HepG2 (cell line): ENCODE measurements around the gene OBSL1. TPM values are rescaled to one million over a fixed set of nuclear protein-coding genes. Genes with fewer than 3 reads are reported as not detected.

ENCODE experiments used
- ARHGAP35 ChIP-seq: sonication (generic); formaldehyde crosslinking; IDR thresholded peaks from 2 replicates; pipeline ENCODE4 v1.9.0; 2022; ENCODE audit warnings: mild to moderate bottlenecking, inconsistent platforms, moderate library complexity, missing genetic modification reagents, borderline replicate concordance
- ETS1 ChIP-seq: sonication (generic); formaldehyde crosslinking; IDR thresholded peaks from 2 replicates; pipeline ENCODE4 v1.4.0; 2020; ENCODE audit warnings: missing genetic modification reagents
- HMG20B ChIP-seq: conservative IDR thresholded peaks from 2 replicates; pipeline ENCODE4 v1.6.1; 2016; ENCODE audit warnings: missing genetic modification reagents, missing compliant biosample characterization
- MTA3 ChIP-seq: sonication (generic); formaldehyde crosslinking; IDR thresholded peaks from 2 replicates; pipeline ENCODE4 v1.4.0; 2020; ENCODE audit warnings: missing genetic modification reagents
- NAIF1 ChIP-seq: sonication (generic); formaldehyde crosslinking; IDR thresholded peaks from 2 replicates; pipeline ENCODE4 v1.5.0; 2020; ENCODE audit warnings: mild to moderate bottlenecking, missing genetic modification reagents, borderline replicate concordance
- NR2C2 ChIP-seq: sonication (generic); formaldehyde crosslinking; IDR thresholded peaks from 2 replicates; pipeline ENCODE4 v1.4.0; 2020; ENCODE audit warnings: missing genetic modification reagents, mild to moderate bottlenecking, moderate library complexity, borderline replicate concordance
- RNF219 ChIP-seq: sonication (generic); formaldehyde crosslinking; IDR thresholded peaks from 2 replicates; pipeline ENCODE4 v1.5.0; 2020; ENCODE audit warnings: mild to moderate bottlenecking, missing genetic modification reagents
- SMAD1 ChIP-seq: sonication (generic); formaldehyde crosslinking; IDR thresholded peaks from 2 replicates; pipeline ENCODE4 v1.4.0; 2020; ENCODE audit warnings: missing genetic modification reagents, low read depth, mild to moderate bottlenecking, borderline replicate concordance
- ZFAT ChIP-seq: sonication (generic); formaldehyde crosslinking; conservative IDR thresholded peaks from 2 replicates; pipeline ENCODE4 v1.8.1; 2023; ENCODE audit warnings: missing genetic modification reagents, inconsistent platforms
- ZNF18 ChIP-seq: sonication (generic); formaldehyde crosslinking; IDR thresholded peaks from 2 replicates; pipeline ENCODE4 v1.8.0; 2022; ENCODE audit warnings: mild to moderate bottlenecking, missing genetic modification reagents; ENCODE audit not compliant: insufficient replicate concordance
- ZNF275 ChIP-seq: sonication (generic); formaldehyde crosslinking; IDR thresholded peaks from 2 replicates; pipeline ENCODE4 v1.8.0; 2022; ENCODE audit warnings: missing genetic modification reagents, mild to moderate bottlenecking, inconsistent platforms, borderline replicate concordance
- ZNF276 ChIP-seq: sonication (generic); formaldehyde crosslinking; IDR thresholded peaks from 2 replicates; pipeline ENCODE4 v1.4.0; 2020; ENCODE audit warnings: mild to moderate bottlenecking, low read depth, missing genetic modification reagents
- ZNF577 ChIP-seq: sonication (generic); formaldehyde crosslinking; IDR thresholded peaks from 2 replicates; pipeline ENCODE4 v1.4.0; 2020; ENCODE audit warnings: mild to moderate bottlenecking, low read depth, missing genetic modification reagents, borderline replicate concordance
- ZNF678 ChIP-seq: sonication (generic); formaldehyde crosslinking; IDR thresholded peaks from 2 replicates; pipeline ENCODE4 v1.4.0; 2020; ENCODE audit warnings: mild to moderate bottlenecking, missing genetic modification reagents
- ZNF761 ChIP-seq: sonication (generic); formaldehyde crosslinking; conservative IDR thresholded peaks from 2 replicates; pipeline ENCODE4 v1.4.0; 2020; ENCODE audit warnings: mild to moderate bottlenecking, missing genetic modification reagents
- polyA plus RNA-seq, 8 experiments: library from polyadenylated mRNA; depleted of rRNA in 3 of 8; stranded (reverse) in 7 of 8; unstranded in 1 of 8; fragments of >200 nt; fragmentation: Illumina TruSeq in 4 of 8; extraction: Trizol in 4 of 8; gene quantifications; 2 replicates each; pipeline versions ENCODE4 v1.2.1 to v1.2.3, GENCODE V29; 2011 to 2016; ENCODE audit warnings: low read depth in 4 of 8, missing spikeins in 1 of 8, mixed read lengths in 1 of 8; ENCODE audit not compliant: insufficient read depth in 1 of 8
- total RNA-seq, 5 experiments: library from RNA; depleted of rRNA; stranded (reverse); fragments of >200 nt; fragmentation: Illumina TruSeq; extraction: Trizol; gene quantifications; 2 replicates each; pipeline ENCODE4 v1.2.3, GENCODE V29; 2016; ENCODE audit warnings: low read depth in 1 of 5
- TF ChIP-seq, protein P1 (sequence below): sonication (generic); formaldehyde crosslinking; IDR thresholded peaks from 2 replicates; pipeline ENCODE4 v1.4.0; 2020; ENCODE audit warnings: missing genetic modification reagents

OBSL1 gene
- total and polyA plus RNA-seq, 2 of the 13 experiments (the other 11 are each of a cell fraction or from before 2014, with no cell fraction given): 86.7 to 218 TPM

DNA sequence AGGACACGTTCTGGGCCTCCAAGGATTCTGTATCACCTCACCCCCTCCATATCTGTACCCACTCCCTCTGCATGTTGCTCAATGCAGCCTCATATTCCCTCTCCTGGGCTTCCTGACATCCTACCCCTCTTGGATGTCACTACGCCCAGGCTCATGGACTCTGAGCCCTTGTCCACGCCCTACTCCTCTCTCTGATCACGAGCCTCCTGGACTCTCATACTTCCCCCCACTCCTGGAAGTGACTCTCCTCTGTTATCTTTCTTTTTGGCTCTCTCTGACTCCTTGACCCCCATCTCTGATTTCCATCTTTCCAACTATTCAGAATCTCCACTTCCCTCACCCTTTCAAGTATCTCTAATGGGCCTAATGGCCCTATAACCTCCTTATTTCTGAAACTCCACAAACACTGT is 25.4 kb downstream of the OBSL1 start (continued):
- TF ChIP-seq RNF219 (CRISPR knock-in tag) (peak; percentile 65; the same call in 1 of the 2 replicates), ZNF577 (CRISPR knock-in tag) (no peak), ZNF18 (CRISPR knock-in tag) (no peak), ZNF678 (no peak), NAIF1 (no peak), ZFAT (CRISPR knock-in tag) (no peak), NR2C2 (CRISPR knock-in tag) (peak; percentile 40; the same call in 1 of the 2 replicates), HMG20B (CRISPR knock-in tag) (0 out of 2 replicates have a peak, but pooled peaks have one; percentile 26), MTA3 (CRISPR knock-in tag) (no peak), ETS1 (no peak), ZNF761 (CRISPR knock-in tag) (no peak), ZNF276 (CRISPR knock-in tag) (no peak), SMAD1 (CRISPR knock-in tag) (no peak), ARHGAP35 (CRISPR knock-in tag) (no peak), ZNF275 (CRISPR knock-in tag) (no peak)
- TF ChIP-seq, protein P1, sequence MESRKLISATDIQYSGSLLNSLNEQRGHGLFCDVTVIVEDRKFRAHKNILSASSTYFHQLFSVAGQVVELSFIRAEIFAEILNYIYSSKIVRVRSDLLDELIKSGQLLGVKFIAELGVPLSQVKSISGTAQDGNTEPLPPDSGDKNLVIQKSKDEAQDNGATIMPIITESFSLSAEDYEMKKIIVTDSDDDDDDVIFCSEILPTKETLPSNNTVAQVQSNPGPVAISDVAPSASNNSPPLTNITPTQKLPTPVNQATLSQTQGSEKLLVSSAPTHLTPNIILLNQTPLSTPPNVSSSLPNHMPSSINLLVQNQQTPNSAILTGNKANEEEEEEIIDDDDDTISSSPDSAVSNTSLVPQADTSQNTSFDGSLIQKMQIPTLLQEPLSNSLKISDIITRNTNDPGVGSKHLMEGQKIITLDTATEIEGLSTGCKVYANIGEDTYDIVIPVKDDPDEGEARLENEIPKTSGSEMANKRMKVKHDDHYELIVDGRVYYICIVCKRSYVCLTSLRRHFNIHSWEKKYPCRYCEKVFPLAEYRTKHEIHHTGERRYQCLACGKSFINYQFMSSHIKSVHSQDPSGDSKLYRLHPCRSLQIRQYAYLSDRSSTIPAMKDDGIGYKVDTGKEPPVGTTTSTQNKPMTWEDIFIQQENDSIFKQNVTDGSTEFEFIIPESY (CRISPR knock-in tag): no peak
